ENCODE data around the gene SPIRE2.
A peak's percentile ranks its signal among the peaks of the same experiment; 100 is the strongest.

SPIRE2 gene

DNA sequence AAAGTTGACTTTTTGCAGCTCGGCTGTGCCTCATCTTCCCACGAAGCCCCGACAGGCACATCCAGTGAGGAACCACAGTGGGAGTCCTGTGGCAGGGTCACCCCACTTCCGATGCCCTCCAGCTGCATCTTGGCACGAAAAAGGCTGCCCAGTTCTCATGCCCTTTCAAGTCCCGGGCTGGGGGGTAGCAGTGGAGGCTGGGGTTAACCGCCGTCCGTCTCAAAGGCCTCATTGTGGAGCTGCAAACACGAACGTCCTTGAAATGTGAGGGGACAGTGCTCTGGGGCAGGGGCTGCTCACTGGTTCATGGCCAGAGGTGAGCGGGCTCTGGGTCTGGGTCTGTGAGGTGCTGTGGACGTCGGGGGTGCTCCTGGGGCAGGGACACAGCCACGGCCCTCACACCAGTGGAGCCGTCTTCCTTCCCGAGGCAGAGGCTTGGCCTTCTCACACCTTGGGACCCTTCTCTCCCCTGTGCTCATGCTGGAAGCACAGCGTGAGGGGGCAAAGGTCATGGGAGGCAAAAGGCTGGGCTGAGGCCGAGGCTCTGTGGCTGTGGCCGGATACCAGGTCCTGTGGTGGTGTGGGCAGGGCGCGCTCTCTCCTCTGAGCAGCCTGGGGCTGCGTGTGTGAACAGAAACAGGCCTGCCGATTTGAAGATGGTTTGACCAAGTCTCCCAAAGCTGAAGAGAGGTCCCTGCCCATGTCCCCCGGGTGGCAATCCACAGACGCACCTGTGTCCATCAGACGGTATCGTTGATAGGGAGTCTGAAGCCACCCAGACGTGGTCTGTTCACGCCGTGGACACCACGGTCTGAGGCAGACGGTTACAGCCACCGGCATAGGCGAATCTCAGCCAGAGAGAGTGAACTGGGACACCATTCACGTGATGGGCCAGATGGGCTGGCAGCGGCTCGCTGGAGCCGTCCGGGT is 87.3 kb downstream of the SPIRE2 start:
- DNase-seq (ENCODE audit: low spot score), result no peak

DNA sequence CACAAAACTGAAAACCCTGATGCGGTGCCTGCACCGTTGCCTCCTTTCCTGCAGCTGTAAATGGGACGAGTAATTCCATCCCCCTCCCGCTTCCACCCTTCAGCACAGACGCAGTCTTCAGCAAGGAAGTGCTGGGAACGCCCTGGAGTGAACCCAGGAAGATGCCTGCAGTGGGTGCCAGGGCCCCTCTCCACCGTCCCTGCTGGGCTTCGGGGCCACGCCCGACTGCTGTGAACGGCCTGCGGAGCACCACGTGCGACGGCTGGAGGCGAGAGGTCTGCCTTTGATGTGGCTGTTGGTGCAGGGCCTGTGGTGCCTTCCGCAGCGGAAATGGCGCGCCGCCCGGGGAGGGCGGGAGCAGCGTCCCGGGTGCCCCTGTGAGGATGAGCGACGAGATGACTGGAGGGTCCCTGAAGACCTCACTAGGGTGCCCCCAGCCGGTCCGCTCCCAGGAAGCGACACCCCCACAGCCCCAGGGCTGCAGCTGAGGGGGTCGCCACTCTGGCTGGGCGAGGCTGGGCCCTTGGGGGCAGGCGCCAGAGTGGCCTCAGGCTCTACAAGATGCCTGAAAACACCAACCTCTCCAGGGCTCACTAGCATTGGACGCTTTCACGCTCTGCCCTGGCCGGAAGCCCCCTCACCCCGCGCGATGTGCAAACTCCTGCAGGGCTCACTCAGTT is 89.6 kb downstream of the SPIRE2 start:
- DNase-seq (ENCODE audit: low spot score), result peak; percentile 96

DNA sequence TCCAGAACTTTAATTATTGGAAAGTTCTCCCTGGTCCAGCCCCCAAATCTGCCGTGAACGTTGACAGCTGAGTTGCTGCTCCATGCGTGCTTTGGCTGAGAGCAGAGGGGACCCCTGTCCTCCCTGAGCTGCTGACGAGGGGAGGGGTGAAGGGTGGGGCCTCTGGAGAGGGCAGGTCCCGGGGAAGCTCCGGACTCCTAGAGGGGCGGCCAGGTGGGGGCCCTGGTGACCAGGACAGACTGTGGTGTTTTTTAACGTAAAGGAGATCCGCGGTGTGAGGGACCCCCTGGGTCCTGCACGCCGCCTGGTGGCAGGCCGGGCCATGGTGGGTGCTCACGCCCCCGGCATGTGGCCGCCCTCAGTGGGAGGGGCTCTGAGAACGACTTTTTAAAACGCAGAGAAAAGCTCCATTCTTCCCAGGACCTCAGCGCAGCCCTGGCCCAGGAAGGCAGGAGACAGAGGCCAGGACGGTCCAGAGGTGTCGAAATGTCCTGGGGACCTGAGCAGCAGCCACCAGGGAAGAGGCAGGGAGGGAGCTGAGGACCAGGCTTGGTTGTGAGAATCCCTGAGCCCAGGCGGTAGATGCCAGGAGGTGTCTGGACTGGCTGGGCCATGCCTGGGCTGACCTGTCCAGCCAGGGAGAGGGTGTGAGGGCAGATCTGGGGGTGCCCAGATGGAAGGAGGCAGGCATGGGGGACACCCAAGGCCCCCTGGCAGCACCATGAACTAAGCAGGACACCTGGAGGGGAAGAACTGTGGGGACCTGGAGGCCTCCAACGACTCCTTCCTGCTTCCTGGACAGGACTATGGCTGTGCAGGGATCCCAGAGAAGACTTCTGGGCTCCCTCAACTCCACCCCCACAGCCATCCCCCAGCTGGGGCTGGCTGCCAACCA is 90.4 kb downstream of the SPIRE2 start, which contains the start of gene MC1R:
MC1R (plus strand) TSS at position 410 of the 895 bp plus-strand sequence; CDS start at position 807, 397 bp downstream.
- DNase-seq (ENCODE audit: low spot score), result peak; percentile 87

DNA sequence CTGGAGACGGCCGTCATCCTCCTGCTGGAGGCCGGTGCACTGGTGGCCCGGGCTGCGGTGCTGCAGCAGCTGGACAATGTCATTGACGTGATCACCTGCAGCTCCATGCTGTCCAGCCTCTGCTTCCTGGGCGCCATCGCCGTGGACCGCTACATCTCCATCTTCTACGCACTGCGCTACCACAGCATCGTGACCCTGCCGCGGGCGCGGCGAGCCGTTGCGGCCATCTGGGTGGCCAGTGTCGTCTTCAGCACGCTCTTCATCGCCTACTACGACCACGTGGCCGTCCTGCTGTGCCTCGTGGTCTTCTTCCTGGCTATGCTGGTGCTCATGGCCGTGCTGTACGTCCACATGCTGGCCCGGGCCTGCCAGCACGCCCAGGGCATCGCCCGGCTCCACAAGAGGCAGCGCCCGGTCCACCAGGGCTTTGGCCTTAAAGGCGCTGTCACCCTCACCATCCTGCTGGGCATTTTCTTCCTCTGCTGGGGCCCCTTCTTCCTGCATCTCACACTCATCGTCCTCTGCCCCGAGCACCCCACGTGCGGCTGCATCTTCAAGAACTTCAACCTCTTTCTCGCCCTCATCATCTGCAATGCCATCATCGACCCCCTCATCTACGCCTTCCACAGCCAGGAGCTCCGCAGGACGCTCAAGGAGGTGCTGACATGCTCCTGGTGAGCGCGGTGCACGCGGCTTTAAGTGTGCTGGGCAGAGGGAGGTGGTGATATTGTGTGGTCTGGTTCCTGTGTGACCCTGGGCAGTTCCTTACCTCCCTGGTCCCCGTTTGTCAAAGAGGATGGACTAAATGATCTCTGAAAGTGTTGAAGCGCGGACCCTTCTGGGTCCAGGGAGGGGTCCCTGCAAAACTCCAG is 91.5 kb downstream of the SPIRE2 start:
- DNase-seq (ENCODE audit: low spot score), result no peak

DNA sequence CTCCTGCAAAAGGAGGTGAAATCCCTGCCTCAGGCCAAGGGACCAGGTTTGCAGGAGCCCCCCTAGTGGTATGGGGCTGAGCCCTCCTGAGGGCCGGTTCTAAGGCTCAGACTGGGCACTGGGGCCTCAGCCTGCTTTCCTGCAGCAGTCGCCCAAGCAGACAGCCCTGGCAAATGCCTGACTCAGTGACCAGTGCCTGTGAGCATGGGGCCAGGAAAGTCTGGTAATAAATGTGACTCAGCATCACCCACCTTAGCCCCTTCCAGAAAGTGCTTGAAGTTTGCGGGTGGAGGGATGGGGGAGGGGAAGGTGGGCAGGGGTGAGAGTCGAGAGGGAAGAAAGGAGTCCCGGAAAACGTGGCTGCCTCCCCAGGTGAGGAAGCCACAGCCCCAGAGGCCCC is 92.4 kb downstream of the SPIRE2 start:
- DNase-seq (ENCODE audit: low spot score), result peak; percentile 16
